Stimulated activated naive CD8-positive, alpha-beta T cell treated with anti-CD3 and anti-CD28 coated beads, Interleukin-15, amount 100 ng/mL, for 72 hours (primary cell): ENCODE data around the gene TNFSF13B.
"Not testable (repeated sequence)": the region's sequence is repeated elsewhere in the genome, so short reads cannot be mapped to it uniquely, and the experiment has no call there.

ENCODE experiments used
- ATAC-seq: fragments of 150-1000 bp; cut with Tn5 transposase; 2 replicates; pipeline ENCODE4 v1.10.0; 2021; ENCODE audit warnings: mild to moderate bottlenecking, moderate library complexity
- DNase-seq, 2 donors: peaks; one replicate each; pipeline ENCODE4 v3.0.0; 2021 to 2022
- H3K27ac Mint-ChIP-seq, 2 donors: one replicate each; pipeline ENCODE4 v1.8.0; 2022; ENCODE audit warnings: mild to moderate bottlenecking in 2 of 2, mixed read lengths in 2 of 2, moderate library complexity in 2 of 2
- H3K27me3 Mint-ChIP-seq: one replicate; pipeline ENCODE4 v1.8.0; 2022; ENCODE audit warnings: mixed read lengths
- H3K4me1 Mint-ChIP-seq: one replicate; pipeline ENCODE4 v1.8.0; 2022; ENCODE audit warnings: mild to moderate bottlenecking, mixed read lengths
- H3K4me3 Mint-ChIP-seq, 2 donors: one replicate each; pipeline ENCODE4 v1.8.0; 2022; ENCODE audit warnings: mild to moderate bottlenecking in 2 of 2, mixed read lengths in 2 of 2, moderate library complexity in 1 of 2
- H3K9me3 Mint-ChIP-seq, 2 donors: one replicate each; pipeline ENCODE4 v1.8.0; 2022; ENCODE audit warnings: mixed read lengths in 2 of 2

The TNFSF13B gene

GRCh38 chr13:108270442-108270841 is 924 bp downstream of the TNFSF13B start:
- ATAC-seq (peak; percentile 19), DNase-seq (no peak)
- peak overlapping the region; percentile 85 to 86 for H3K4me3 Mint-ChIP-seq
- no peaks in the 10 kb centered on the region for H3K9me3 Mint-ChIP-seq
- H3K27ac Mint-ChIP-seq = peak overlapping the region; percentile 88 to 94
- peaks cover 36% of the 10 kb centered on the region for H3K4me1 Mint-ChIP-seq
- no peaks in the 10 kb centered on the region for H3K27me3 Mint-ChIP-seq

- ATAC-seq (no peak), DNase-seq (no peak)
- peaks cover 20% of the 10 kb centered on the region for H3K4me1 Mint-ChIP-seq
- H3K27ac Mint-ChIP-seq = no peak overlapping the region
- H3K27me3 Mint-ChIP-seq = no peaks in the 10 kb centered on the region
- H3K4me3 Mint-ChIP-seq = no peak overlapping the region
- H3K9me3 Mint-ChIP-seq = no peaks in the 10 kb centered on the region
Measured at GRCh38 chr13:108272333-108272732, 2.8 kb downstream of the TNFSF13B start.

GRCh38 chr13:108273429-108274118 is 4.1 kb downstream of the TNFSF13B start:
- Mint-ChIP-seq H3K27ac (no peak overlapping the region), H3K4me1 (peaks cover 20% of the 10 kb centered on the region), H3K9me3 (no peaks in the 10 kb centered on the region), H3K4me3 (no peak overlapping the region), H3K27me3 (no peaks in the 10 kb centered on the region)
- DNase-seq (no peak), ATAC-seq (no peak)

- Mint-ChIP-seq H3K27ac (no peak overlapping the region), H3K4me1 (peaks cover 13% of the 10 kb centered on the region), H3K27me3 (no peaks in the 10 kb centered on the region), H3K9me3 (no peaks in the 10 kb centered on the region), H3K4me3 (no peak overlapping the region)
- DNase-seq = no peak
- ATAC-seq = no peak
Measured at GRCh38 chr13:108274718-108275117, 5.2 kb downstream of the TNFSF13B start.

- H3K27ac Mint-ChIP-seq = no peak overlapping the region
- H3K9me3 Mint-ChIP-seq = no peaks in the 10 kb centered on the region
- H3K27me3 Mint-ChIP-seq = no peaks in the 10 kb centered on the region
- no peak for DNase-seq
- no peak for ATAC-seq
- H3K4me3 Mint-ChIP-seq = no peak overlapping the region
- peaks cover under 1% of the 10 kb centered on the region for H3K4me1 Mint-ChIP-seq
Measured at GRCh38 chr13:108276060-108276459, 6.5 kb downstream of the TNFSF13B start.

- Mint-ChIP-seq H3K27ac (no peak overlapping the region), H3K27me3 (no peaks in the 10 kb centered on the region), H3K9me3 (no peaks in the 10 kb centered on the region), H3K4me3 (no peak overlapping the region), H3K4me1 (no peaks in the 10 kb centered on the region)
- DNase-seq (no peak), ATAC-seq (no peak)
Measured at GRCh38 chr13:108278466-108278865, 8.9 kb downstream of the TNFSF13B start.

GRCh38 chr13:108281901-108282300 is 12.4 kb downstream of the TNFSF13B start:
- Mint-ChIP-seq H3K9me3 (no peaks in the 10 kb centered on the region), H3K27me3 (no peaks in the 10 kb centered on the region), H3K27ac (no peak overlapping the region), H3K4me3 (no peak overlapping the region), H3K4me1 (no peaks in the 10 kb centered on the region)
- no peak for ATAC-seq
- DNase-seq = no peak

GRCh38 chr13:108283110-108283509 is 13.6 kb downstream of the TNFSF13B start:
- Mint-ChIP-seq H3K27me3 (no peaks in the 10 kb centered on the region), H3K9me3 (no peaks in the 10 kb centered on the region), H3K4me1 (no peaks in the 10 kb centered on the region), H3K27ac (no peak overlapping the region), H3K4me3 (no peak overlapping the region)
- no peak for DNase-seq
- ATAC-seq = no peak

- Mint-ChIP-seq H3K4me1 (no peaks in the 10 kb centered on the region), H3K9me3 (no peaks in the 10 kb centered on the region), H3K27me3 (no peaks in the 10 kb centered on the region), H3K4me3 (no peak overlapping the region), H3K27ac (no peak overlapping the region)
- no peak for DNase-seq
- no peak for ATAC-seq
Measured at GRCh38 chr13:108288741-108289140, 19.2 kb downstream of the TNFSF13B start.

GRCh38 chr13:108289819-108290218 is 20.3 kb downstream of the TNFSF13B start:
- no peaks in the 10 kb centered on the region for H3K4me1 Mint-ChIP-seq
- no peak for DNase-seq
- H3K27ac Mint-ChIP-seq = no peak overlapping the region
- no peak for ATAC-seq
- no peaks in the 10 kb centered on the region for H3K9me3 Mint-ChIP-seq
- H3K4me3 Mint-ChIP-seq = no peak overlapping the region
- H3K27me3 Mint-ChIP-seq = no peaks in the 10 kb centered on the region

- DNase-seq (no peak), ATAC-seq (no peak)
- Mint-ChIP-seq H3K9me3 (peaks cover 7 to 10% of the 10 kb centered on the region in 2 donors), H3K27ac (no peak overlapping the region), H3K27me3 (no peaks in the 10 kb centered on the region), H3K4me1 (no peaks in the 10 kb centered on the region), H3K4me3 (no peak overlapping the region)
Measured at GRCh38 chr13:108297114-108297513, 27.6 kb downstream of the TNFSF13B start.

GRCh38 chr13:108302279-108302678 is 32.8 kb downstream of the TNFSF13B start:
- DNase-seq (no peak), ATAC-seq (no peak)
- H3K4me1 Mint-ChIP-seq = no peaks in the 10 kb centered on the region
- no peak overlapping the region for H3K4me3 Mint-ChIP-seq
- H3K27ac Mint-ChIP-seq = no peak overlapping the region
- H3K27me3 Mint-ChIP-seq = no peaks in the 10 kb centered on the region
- peaks cover 7% of the 10 kb centered on the region in 2 donors for H3K9me3 Mint-ChIP-seq

- no peak for DNase-seq
- ATAC-seq = no peak
- Mint-ChIP-seq H3K27ac (no peak overlapping the region), H3K4me3 (no peak overlapping the region), H3K27me3 (no peaks in the 10 kb centered on the region), H3K9me3 (peaks cover 4 to 6% of the 10 kb centered on the region in 2 donors), H3K4me1 (no peaks in the 10 kb centered on the region)
Measured at GRCh38 chr13:108304170-108305016, 34.9 kb downstream of the TNFSF13B start.

- DNase-seq = no peak
- no peak for ATAC-seq
- Mint-ChIP-seq H3K27ac (no peak overlapping the region), H3K27me3 (no peaks in the 10 kb centered on the region), H3K4me1 (no peaks in the 10 kb centered on the region), H3K4me3 (no peak overlapping the region), H3K9me3 (peaks cover 6 to 8% of the 10 kb centered on the region in 2 donors)
Measured at GRCh38 chr13:108305655-108306054, 36.1 kb downstream of the TNFSF13B start.

GRCh38 chr13:108306860-108307259 is 37.3 kb downstream of the TNFSF13B start:
- no peak for ATAC-seq
- no peak for DNase-seq
- Mint-ChIP-seq H3K4me3 (no peak overlapping the region), H3K27me3 (no peaks in the 10 kb centered on the region), H3K9me3 (peaks cover 6 to 8% of the 10 kb centered on the region in 2 donors), H3K4me1 (no peaks in the 10 kb centered on the region), H3K27ac (no peak overlapping the region)

GRCh38 chr13:108311596-108311995 is 42.1 kb downstream of the TNFSF13B start:
- not testable (repeated sequence) for H3K4me1 Mint-ChIP-seq, ATAC-seq, H3K27ac Mint-ChIP-seq

More at GRCh38 chr13:108311596-108311995, 42.1 kb downstream of the TNFSF13B start:
- peaks cover 10% of the 10 kb centered on the region for H3K27me3 Mint-ChIP-seq
- H3K9me3 Mint-ChIP-seq, H3K4me3 Mint-ChIP-seq, DNase-seq: not testable (repeated sequence)
